GM06990 (cell line): ENCODE measurements around the gene MRC1.

ENCODE experiments used
- DNase-seq: peaks from one replicate; pipeline ENCODE4 v3.0.0-alpha.2; 2011; ENCODE audit not compliant: insufficient read length; ENCODE audit errors: extremely low read depth
- H3K27me3 ChIP-seq: replicated peaks from 2 replicates; pipeline ENCODE4 v1.6.0; 2011; ENCODE audit warnings: low read length; ENCODE audit not compliant: control insufficient read depth, insufficient read depth
- H3K36me3 ChIP-seq: 2 replicates; pipeline ENCODE4 v1.5.1; 2011; ENCODE audit warnings: low read length; ENCODE audit not compliant: control insufficient read depth, insufficient read depth
- H3K4me3 ChIP-seq: replicated peaks from 2 replicates; pipeline ENCODE4 v1.5.1; 2011; ENCODE audit warnings: low read depth, mild to moderate bottlenecking, control low read depth, low read length
- CTCF ChIP-seq: IDR thresholded peaks from 2 replicates; pipeline ENCODE4 v1.5.1; 2011; ENCODE audit warnings: low read length, control low read depth, mild to moderate bottlenecking, inconsistent platforms; ENCODE audit not compliant: insufficient read depth, poor library complexity, severe bottlenecking

The MRC1 gene

GRCh38 chr10:17847585-17848296 is 38.6 kb downstream of the MRC1 start:
- no peak for DNase-seq
- Histone ChIP-seq H3K36me3 (no peaks in the 10 kb centered on the region), H3K27me3 (no peaks in the 10 kb centered on the region), H3K4me3 (no peak overlapping the region)
- TF ChIP-seq CTCF: peak; percentile 33

- DNase-seq: no peak
- H3K27me3 ChIP-seq: no peaks in the 10 kb centered on the region
- no peak for TF ChIP-seq CTCF
- no peaks in the 10 kb centered on the region for H3K36me3 ChIP-seq
- H3K4me3 ChIP-seq: no peak overlapping the region
Measured at GRCh38 chr10:17848646-17849045, 39.5 kb downstream of the MRC1 start.

GRCh38 chr10:17850501-17850900 is 41.4 kb downstream of the MRC1 start:
- Histone ChIP-seq H3K4me3 (no peak overlapping the region), H3K36me3 (no peaks in the 10 kb centered on the region), H3K27me3 (no peaks in the 10 kb centered on the region)
- DNase-seq: no peak
- no peak for TF ChIP-seq CTCF

- no peaks in the 10 kb centered on the region for H3K27me3 ChIP-seq
- no peaks in the 10 kb centered on the region for H3K36me3 ChIP-seq
- no peak overlapping the region for H3K4me3 ChIP-seq
- no peak for DNase-seq
- no peak for TF ChIP-seq CTCF
Measured at GRCh38 chr10:17851611-17852010, 42.5 kb downstream of the MRC1 start.

- TF ChIP-seq CTCF: no peak
- no peak overlapping the region for H3K4me3 ChIP-seq
Measured at GRCh38 chr10:17854044-17854652, 45.0 kb downstream of the MRC1 start.

More at GRCh38 chr10:17854044-17854652, 45.0 kb downstream of the MRC1 start:
- Histone ChIP-seq H3K36me3 (no peaks in the 10 kb centered on the region), H3K27me3 (no peaks in the 10 kb centered on the region)
- DNase-seq: peak; percentile 26
